GM12892 (cell line): ENCODE measurements around the gene GATA6.
"Not testable (repeated sequence)": the region's sequence is repeated elsewhere in the genome, so short reads cannot be mapped to it uniquely, and the experiment has no call there.

Experiments used
- DNase-seq: peaks from one replicate; pipeline ENCODE4 v3.0.0; 2011; ENCODE audit not compliant: insufficient read length
- FAIRE-seq: peaks from 2 replicates; lab custom pipeline; 2011; peaks lifted over from hg19 to GRCh38; lab: Jason Lieb, UNC
- POLR2A ChIP-seq: IDR thresholded peaks from 2 replicates; pipeline ENCODE4 v1.6.1; 2011; ENCODE audit warnings: low read depth, low read length, control low read depth
- POLR2AphosphoS5 ChIP-seq: IDR thresholded peaks from 2 replicates; pipeline ENCODE4 v1.6.1; 2011; ENCODE audit warnings: low read depth, low read length, control low read depth
- TAF1 ChIP-seq: IDR thresholded peaks from 2 replicates; pipeline ENCODE4 v1.6.1; 2011; ENCODE audit warnings: low read depth, mild to moderate bottlenecking, control low read depth, low read length, borderline replicate concordance

GATA6 gene

GRCh38 chr18:22188559-22189267, 19.3 kb downstream of the GATA6 start:
- DNase-seq (no peak), FAIRE-seq (no peak)
- TF ChIP-seq POLR2AphosphoS5 (no peak), TAF1 (no peak), POLR2A (no peak)

DNA sequence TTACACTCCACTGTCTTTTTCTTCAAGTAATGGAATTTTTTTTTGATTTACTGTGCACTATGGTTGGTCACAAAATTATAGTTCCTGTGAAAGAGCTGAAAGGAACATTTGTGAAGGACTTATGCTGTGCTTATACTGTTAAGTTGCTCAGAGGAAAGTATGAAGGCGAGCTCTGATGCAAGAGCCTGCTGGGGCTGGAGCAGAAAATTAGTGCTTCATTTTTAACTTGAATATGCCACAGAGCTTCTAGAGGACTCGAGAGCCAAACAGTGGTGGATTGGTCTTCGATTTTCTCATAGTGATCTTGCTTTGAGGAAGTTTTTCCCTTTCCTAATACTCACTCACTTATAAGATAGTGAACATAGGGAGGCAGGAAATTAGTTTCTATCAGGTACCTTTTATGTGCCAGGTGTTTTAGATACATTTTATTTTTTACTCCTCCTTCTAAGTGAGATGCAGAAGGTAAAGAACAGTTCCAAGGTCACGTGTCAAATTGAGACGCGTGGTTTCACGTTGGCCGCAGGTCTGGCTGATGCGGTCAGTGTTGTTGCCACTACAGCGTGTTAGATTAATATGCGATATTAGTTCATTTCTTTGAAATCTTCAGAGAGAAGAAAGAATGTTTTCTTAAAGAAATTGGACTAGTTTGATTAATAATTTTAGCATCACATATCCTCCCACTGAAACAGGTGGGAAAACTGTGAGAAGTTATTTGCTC, 20.2 kb downstream of the GATA6 start:
- TF ChIP-seq POLR2AphosphoS5 (no peak), TAF1 (no peak), POLR2A (no peak)
- no peak for DNase-seq
- no peak for FAIRE-seq

- no peak for FAIRE-seq
These were observed 21.9 kb downstream of the GATA6 start for GRCh38 chr18:22191346-22191695.

DNA sequence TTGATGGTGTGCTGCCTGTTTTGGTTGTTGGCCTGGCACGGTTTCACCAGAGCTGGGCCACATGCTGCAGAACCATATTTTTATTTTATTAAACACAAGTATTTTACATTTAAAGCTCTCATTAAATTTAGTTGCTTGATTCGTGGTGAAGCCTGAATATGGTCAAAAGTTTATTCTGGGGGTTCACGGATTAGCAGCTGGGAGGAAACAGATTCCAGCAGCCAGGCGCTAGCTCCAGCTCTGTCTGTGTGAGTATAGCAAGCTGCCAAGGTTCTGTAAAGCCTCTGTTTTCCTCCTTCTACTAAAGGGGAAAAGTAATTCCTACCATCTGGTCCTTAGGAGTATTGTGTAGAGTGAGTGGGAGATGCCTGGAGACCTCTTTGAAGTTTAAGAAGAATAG, 22.5 kb downstream of the GATA6 start:
- no peak for DNase-seq
- TF ChIP-seq POLR2A (no peak), TAF1 (no peak), POLR2AphosphoS5 (no peak)
- no peak for FAIRE-seq

More at GRCh38 chr18:22191346-22191695, 21.9 kb downstream of the GATA6 start:
- DNase-seq = no peak
- TF ChIP-seq POLR2A = no peak
- no peak for TF ChIP-seq POLR2AphosphoS5
- TF ChIP-seq TAF1 = no peak

GRCh38 chr18:22193466-22193865, 24.1 kb downstream of the GATA6 start:
- FAIRE-seq (no peak), DNase-seq (no peak)
- TF ChIP-seq POLR2AphosphoS5 = no peak
- no peak for TF ChIP-seq TAF1
- TF ChIP-seq POLR2A = no peak

GRCh38 chr18:22194151-22194598, 24.8 kb downstream of the GATA6 start:
- FAIRE-seq (no peak), DNase-seq (no peak)
- no peak for TF ChIP-seq POLR2A
- TF ChIP-seq POLR2AphosphoS5 = no peak
- TF ChIP-seq TAF1 = no peak

GRCh38 chr18:22195052-22195451, 25.7 kb downstream of the GATA6 start:
- TF ChIP-seq POLR2A = no peak
- no peak for TF ChIP-seq TAF1
- no peak for TF ChIP-seq POLR2AphosphoS5
- DNase-seq = no peak
- FAIRE-seq = no peak

GRCh38 chr18:22196943-22197342, 27.6 kb downstream of the GATA6 start:
- FAIRE-seq, DNase-seq: not testable (repeated sequence)

DNA sequence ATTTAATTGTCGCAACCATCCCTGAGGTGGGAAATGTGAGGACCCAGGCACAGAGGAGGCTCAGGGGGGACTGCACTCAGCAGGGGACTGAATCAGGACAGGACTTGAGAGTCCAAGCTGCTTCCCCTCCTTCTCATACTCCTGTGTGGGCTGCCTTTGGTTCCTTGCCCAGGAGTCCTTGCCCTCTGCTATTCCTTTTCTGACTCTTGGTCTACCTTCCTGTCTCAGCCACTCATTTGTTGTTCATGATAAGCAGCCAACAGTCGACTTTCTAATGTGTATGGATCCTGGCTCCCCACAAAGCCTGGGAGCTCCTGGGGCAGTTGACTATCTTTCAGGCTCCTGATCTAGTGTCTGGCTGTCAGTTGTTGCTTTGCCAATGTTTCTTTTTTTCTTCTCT, 28.3 kb downstream of the GATA6 start:
- no peak for FAIRE-seq
- DNase-seq = no peak
- TF ChIP-seq POLR2A = no peak

DNA sequence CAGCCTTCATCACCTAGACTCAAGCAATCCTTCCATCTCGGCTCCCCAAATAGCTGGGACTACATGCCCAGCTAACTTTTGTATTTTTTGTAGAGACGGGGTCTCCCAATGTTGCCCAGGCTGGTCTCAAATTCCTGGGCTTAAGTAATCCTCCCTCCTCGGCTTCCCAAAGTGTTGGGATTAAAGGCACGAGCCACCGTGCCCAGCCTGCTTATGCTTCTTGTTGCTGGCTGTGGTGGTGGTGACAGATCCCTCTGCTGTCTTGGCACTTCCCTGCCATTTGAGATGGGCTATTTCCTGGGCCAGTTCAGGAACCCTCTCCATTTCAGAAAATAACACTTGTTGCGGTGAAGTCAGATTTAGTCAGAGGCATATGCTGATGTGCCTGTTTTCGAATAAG, 28.8 kb downstream of the GATA6 start:
- TF ChIP-seq POLR2AphosphoS5 = no peak
- TF ChIP-seq TAF1 = no peak
- no peak for TF ChIP-seq POLR2A
- FAIRE-seq (no peak), DNase-seq (no peak)

- DNase-seq = no peak
- TF ChIP-seq POLR2A (no peak), TAF1 (no peak), POLR2AphosphoS5 (no peak)
- no peak for FAIRE-seq
These were observed 29.6 kb downstream of the GATA6 start for GRCh38 chr18:22199005-22199404.

DNA sequence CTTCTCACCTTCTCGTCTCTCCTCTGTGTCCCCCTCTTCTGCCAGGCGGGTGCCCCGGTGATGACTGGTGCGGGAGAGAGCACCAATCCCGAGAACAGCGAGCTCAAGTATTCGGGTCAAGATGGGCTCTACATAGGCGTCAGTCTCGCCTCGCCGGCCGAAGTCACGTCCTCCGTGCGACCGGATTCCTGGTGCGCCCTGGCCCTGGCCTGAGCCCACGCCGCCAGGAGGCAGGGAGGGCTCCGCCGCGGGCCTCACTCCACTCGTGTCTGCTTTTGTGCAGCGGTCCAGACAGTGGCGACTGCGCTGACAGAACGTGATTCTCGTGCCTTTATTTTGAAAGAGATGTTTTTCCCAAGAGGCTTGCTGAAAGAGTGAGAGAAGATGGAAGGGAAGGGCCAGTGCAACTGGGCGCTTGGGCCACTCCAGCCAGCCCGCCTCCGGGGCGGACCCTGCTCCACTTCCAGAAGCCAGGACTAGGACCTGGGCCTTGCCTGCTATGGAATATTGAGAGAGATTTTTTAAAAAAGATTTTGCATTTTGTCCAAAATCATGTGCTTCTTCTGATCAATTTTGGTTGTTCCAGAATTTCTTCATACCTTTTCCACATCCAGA, 31.3 kb downstream of the GATA6 start:
- no peak for FAIRE-seq
- TF ChIP-seq POLR2AphosphoS5 (no peak), TAF1 (no peak), POLR2A (no peak)
- DNase-seq = no peak
